ENCODE data around the gene GOLPH3.
A peak's percentile ranks its signal among the peaks of the same experiment; 100 is the strongest.
"Not testable (repeated sequence)": the region's sequence is repeated elsewhere in the genome, so short reads cannot be mapped to it uniquely, and the experiment has no call there.

GOLPH3 gene

GRCh38 chr5:32174011-32174870 lies at the start of gene GOLPH3:
Gene GOLPH3 (minus strand): TSS chr5:32174319. CDS start chr5:32174034, 285 bp downstream.
- DNase-seq, result peak; percentile 90

GRCh38 chr5:32222723-32223470 lies 48.8 kb upstream of the GOLPH3 start:
- DNase-seq, result no peak

DNA sequence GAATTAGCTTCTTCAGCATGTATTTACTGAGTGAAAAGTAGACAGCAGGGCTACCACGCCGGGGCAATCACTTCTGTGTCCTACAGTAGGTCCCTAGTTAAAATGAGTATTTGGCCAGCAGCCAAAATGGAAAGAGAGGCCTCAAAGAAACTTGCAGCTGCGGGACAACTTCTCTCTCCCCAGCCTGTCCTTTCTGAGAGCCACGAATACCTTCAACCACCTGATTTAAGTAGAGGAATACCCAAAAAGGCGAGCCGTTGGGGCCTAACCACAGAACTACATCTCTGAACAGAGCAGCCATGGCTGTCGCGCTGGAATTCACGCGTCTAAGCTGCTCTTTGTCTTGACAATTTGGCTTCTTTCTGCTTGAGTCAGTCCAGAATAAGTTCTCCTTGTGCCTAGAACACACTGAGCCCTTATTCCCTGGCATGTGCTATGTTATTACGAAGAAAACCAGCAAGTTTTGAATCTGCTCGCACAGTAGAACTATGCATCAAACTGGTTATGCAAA lies 43.8 kb upstream of the GOLPH3 start:
- no peak for DNase-seq

- not testable (repeated sequence) for DNase-seq
Measured at GRCh38 chr5:32214344-32214743, 40.2 kb upstream of the GOLPH3 start.

- DNase-seq, result no peak
Measured at GRCh38 chr5:32210151-32210550, 36.0 kb upstream of the GOLPH3 start.

DNA sequence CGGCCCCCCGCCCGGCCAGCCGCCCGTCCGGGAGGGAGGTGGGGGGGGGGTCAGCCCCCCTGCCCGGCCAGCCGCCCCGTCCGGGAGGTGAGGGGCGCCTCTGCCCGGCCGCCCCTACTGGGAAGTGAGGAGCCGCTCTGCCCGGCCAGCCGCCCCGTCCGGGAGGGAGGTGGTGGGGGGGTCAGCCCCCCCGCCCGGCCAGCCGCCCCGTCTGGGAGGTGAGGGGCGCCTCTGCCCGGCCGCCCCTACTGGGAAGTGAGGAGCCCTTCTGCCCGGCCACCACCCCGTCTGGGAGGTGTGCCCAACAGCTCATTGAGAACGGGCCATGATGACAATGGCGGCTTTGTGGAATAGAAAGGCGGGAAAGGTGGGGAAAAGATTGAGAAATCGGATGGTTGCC lies 34.7 kb upstream of the GOLPH3 start:
- not testable (repeated sequence) for DNase-seq

DNA sequence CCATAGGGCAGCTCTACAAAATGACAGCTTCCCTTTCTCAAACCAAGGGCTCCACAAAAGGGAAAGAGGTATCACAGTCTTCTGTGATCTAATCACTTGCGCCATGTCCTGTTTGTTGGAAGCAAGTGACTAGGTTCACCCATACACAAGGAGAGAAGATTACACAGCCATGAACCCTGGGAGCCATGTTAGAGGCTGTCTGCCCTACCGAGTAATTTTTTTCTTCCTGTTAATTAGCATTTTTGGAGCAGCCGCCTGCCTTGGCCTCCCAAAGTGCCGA lies 33.2 kb upstream of the GOLPH3 start:
- no peak for DNase-seq

GRCh38 chr5:32206509-32207354 lies 32.6 kb upstream of the GOLPH3 start:
- no peak for DNase-seq

DNA sequence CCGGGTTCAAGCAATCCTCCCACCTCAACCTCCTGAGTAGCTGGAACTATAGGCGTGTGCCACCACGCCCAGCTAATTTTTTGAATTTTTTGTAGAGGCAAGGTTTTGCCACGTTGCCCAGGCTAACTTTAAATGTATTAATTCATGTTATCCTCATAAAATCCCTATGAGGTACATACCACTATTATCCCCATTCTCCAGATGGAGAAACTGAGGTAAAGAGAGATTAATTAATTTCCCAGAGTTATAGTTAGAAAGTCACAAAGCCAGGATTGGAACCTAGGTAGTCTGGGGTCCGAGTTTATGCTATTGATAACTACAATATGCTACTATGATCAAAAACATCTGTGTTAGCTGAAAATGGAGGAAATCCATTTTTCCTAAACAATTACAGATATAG lies 31.9 kb upstream of the GOLPH3 start:
- DNase-seq, result no peak

GRCh38 chr5:32202394-32202793 lies 28.3 kb upstream of the GOLPH3 start:
- no peak for DNase-seq

DNA sequence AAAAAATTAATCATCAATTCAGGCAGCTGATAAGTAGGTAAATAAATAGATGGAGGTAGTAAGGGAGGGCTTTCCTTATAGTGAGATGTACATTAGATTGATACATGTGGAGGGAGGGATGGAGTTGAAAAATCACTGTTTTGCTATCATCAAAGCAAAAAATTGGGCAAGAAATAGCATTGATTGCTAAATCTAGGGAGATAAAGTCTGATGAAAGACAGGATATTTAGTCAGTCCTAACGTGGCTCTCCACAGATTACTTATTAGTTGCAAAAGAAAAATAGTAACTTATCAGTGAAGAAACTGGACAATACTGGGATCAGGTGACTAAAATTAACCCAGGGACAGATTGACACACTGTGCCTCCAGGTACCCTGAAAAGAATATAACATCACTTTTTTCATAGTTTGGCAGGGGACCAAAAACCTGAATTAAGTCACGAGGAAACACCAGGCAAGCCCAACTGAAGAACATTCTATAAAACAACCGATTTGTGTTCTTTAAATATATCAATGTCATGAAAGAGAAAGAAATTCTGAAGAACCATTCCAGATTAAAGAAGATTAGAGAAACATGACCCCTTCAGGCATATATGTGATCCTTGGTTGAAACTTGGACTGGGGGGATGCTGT lies 27.1 kb upstream of the GOLPH3 start:
- no peak for DNase-seq

DNA sequence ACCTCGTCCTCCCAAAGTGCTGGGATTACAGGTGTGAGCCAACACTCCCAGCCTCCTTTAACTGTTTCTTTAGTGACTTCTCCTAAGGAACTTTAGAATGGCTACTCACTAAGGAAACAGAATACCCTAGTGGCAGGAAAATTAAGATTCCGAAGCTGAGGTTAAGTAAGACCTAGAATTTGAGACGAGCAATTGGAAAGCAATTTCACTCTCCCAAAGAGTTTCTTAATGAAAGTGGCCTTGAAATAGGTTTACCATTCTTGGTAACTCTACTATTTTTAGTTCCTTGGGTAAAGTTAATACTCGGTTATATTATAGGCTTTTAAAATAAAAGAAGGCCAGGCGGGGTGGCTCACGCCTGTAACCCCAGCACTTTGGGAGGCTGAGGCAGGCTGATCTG lies 22.9 kb upstream of the GOLPH3 start:
- DNase-seq, result no peak

DNA sequence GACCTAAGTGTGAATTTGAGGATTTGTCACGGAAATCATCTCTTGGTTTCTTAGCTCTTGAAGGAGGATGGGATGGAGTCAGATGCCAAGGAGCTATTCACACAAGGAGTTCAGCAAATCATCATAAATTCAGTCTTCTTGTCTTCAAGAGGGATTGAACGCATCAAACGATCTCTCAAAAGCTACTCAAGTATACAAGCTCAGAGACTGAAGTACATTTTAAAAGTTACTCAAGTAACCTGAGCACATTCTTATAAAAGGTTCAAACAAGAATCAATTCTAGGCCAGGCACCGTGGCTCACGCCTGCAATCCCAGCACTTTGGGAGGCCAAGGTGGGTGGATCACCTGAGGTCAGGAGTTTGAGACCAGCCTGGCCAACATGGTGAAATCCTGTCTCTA lies 21.1 kb upstream of the GOLPH3 start:
- no peak for DNase-seq

GRCh38 chr5:32193591-32193990 lies 19.5 kb upstream of the GOLPH3 start:
- no peak for DNase-seq

- DNase-seq, result no peak
Measured at GRCh38 chr5:32190095-32190494, 16.0 kb upstream of the GOLPH3 start.

DNA sequence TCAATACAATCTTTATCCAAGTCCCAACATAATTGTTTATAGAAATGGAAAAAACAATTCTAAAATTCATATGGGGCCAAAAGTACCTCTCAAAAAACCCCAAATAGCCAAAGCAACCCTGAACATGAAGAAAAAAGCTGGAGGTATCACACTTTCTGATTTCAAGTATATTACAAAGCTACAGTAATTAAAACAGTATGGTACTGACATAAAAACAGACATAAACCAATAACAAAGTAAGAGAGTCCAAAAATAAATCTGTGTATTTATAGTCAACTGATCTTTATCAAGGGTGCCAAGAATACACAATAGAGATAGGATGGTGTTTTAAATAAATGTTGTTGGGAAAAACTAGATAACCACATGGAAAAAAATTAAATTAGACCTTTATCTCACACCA lies 13.6 kb upstream of the GOLPH3 start:
- no peak for DNase-seq

GRCh38 chr5:32182463-32183063 lies 8.4 kb upstream of the GOLPH3 start:
- no peak for DNase-seq

- DNase-seq, result peak; percentile 47
Measured at GRCh38 chr5:32173267-32174010, 680 bp downstream of the GOLPH3 start.

DNA sequence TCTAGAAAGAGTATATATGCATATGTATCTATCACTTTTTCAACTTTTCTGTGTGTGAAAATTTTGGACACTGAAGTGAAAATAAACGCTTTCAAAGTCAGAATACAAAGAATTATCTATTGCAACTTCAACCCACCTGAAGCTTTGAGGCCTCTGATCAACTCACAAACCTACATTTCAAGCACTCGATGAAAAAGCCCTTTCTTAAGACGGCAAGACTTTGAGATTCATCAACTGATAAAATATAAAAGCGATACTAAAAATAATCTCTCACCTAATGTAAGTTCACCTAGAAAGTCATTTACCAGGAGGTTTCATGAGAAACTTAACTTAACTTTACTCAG lies 1.2 kb downstream of the GOLPH3 start:
- DNase-seq, result no peak

GRCh38 chr5:32172186-32172911 lies 1.8 kb downstream of the GOLPH3 start:
- DNase-seq, result peak; percentile 37
